PFSK-1 (cell line): Measurements from ENCODE around the gene SAXO2. TPM values are rescaled to one million over a fixed set of nuclear protein-coding genes. Genes with fewer than 3 reads are reported as not detected.
A peak's percentile ranks its signal among the peaks of the same experiment; 100 is the strongest.

Source experiments
- FOXP2 ChIP-seq: optimal IDR thresholded peaks from 2 replicates; pipeline ENCODE3; 2011; ENCODE audit warnings: borderline replicate concordance, control low read depth, inconsistent platforms; ENCODE audit not compliant: insufficient read depth; ENCODE audit errors: extremely low read length, extremely low read depth
- POLR2AphosphoS5 ChIP-seq: IDR thresholded peaks from 2 replicates; pipeline ENCODE4 v1.6.1; 2012; ENCODE audit warnings: low read depth, mild to moderate bottlenecking, control low read depth, low read length, moderate library complexity
- REST ChIP-seq, 2 experiments: IDR thresholded peaks; 2 replicates each; pipeline versions ENCODE4 v1.6.1 to v1.8.0; 2011 to 2012; ENCODE audit warnings: low read depth in 2 of 2, low read length in 2 of 2, control low read depth in 1 of 2, inconsistent platforms in 1 of 2, mild to moderate bottlenecking in 1 of 2, moderate library complexity in 1 of 2; ENCODE audit not compliant: insufficient read depth in 1 of 2
- SIN3A ChIP-seq: IDR thresholded peaks from 2 replicates; pipeline ENCODE4 v1.6.1; 2012; ENCODE audit warnings: mild to moderate bottlenecking, low read length, moderate library complexity, borderline replicate concordance; ENCODE audit not compliant: insufficient read depth
- TAF1 ChIP-seq: IDR thresholded peaks from 2 replicates; pipeline ENCODE4 v1.6.1; 2012; ENCODE audit warnings: low read length, control low read depth, borderline replicate concordance; ENCODE audit not compliant: insufficient read depth
- polyA plus RNA-seq: library from polyadenylated mRNA; unstranded; fragments of >200 nt; gene quantifications from one replicate; pipeline ENCODE4 v1.2.1, GENCODE V29; 2012; ENCODE audit warnings: low read depth, missing spikeins; ENCODE audit not compliant: insufficient read length

SAXO2 gene
- polyA plus RNA-seq, result not detected

- TF ChIP-seq REST (IDR thresholded peaks at IDR 0.05; ENCODE audit: insufficient read depth in 1 of 2, low read depth in 2 of 2, low read length in 2 of 2) (no peak), TAF1 (no peak), POLR2AphosphoS5 (peak; percentile 75), SIN3A (peak; percentile 75; the same call in 1 of the 2 replicates), FOXP2 (peak; percentile 34)
These were observed at the start of gene SAXO2, which contains the start of gene EFL1 for GRCh38 chr15:82262422-82263026. TSS of gene SAXO2 (plus strand) at chr15:82262818. CDS start at chr15:82262880, 62 bp downstream. TSS of gene EFL1 (minus strand) at chr15:82262734. CDS start at chr15:82261778, 956 bp downstream.

- no peak for TF ChIP-seq SIN3A
- TF ChIP-seq REST (IDR thresholded peaks at IDR 0.05; ENCODE audit: insufficient read depth in 1 of 2, low read depth in 2 of 2, low read length in 2 of 2), result no peak
- no peak for TF ChIP-seq POLR2AphosphoS5
- no peak for TF ChIP-seq TAF1
- no peak for TF ChIP-seq FOXP2
These were observed 33.9 kb upstream of the SAXO2 start for GRCh38 chr15:82228750-82229149.

- TF ChIP-seq SIN3A, result no peak
- TF ChIP-seq POLR2AphosphoS5, result no peak
- TF ChIP-seq REST (IDR thresholded peaks at IDR 0.05; ENCODE audit: insufficient read depth in 1 of 2, low read depth in 2 of 2, low read length in 2 of 2), result no peak
- no peak for TF ChIP-seq TAF1
- TF ChIP-seq FOXP2, result no peak
These were observed 31.4 kb upstream of the SAXO2 start for GRCh38 chr15:82231233-82231632.

GRCh38 chr15:82231842-82232241, 30.8 kb upstream of the SAXO2 start:
- TF ChIP-seq SIN3A, result no peak
- TF ChIP-seq REST (IDR thresholded peaks at IDR 0.05; ENCODE audit: insufficient read depth in 1 of 2, low read depth in 2 of 2, low read length in 2 of 2), result no peak
- TF ChIP-seq FOXP2, result no peak
- no peak for TF ChIP-seq POLR2AphosphoS5
- TF ChIP-seq TAF1, result no peak
